Dermis lymphatic vessel endothelial cell (primary cell): ENCODE measurements around the gene KLK13. TPM values are rescaled to one million over a fixed set of nuclear protein-coding genes. Genes with fewer than 3 reads are reported as not detected.

Experiments used
- total RNA-seq: library from RNA; depleted of rRNA; stranded (reverse); fragments of >200 nt; gene quantifications from 2 replicates; pipeline ENCODE4 v1.2.1, GENCODE V29; 2014

KLK13 gene, protein sequence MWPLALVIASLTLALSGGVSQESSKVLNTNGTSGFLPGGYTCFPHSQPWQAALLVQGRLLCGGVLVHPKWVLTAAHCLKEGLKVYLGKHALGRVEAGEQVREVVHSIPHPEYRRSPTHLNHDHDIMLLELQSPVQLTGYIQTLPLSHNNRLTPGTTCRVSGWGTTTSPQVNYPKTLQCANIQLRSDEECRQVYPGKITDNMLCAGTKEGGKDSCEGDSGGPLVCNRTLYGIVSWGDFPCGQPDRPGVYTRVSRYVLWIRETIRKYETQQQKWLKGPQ
- total RNA-seq: not detected in 2 replicates

GRCh38 chr19:51064534-51065220, at the start of gene KLK13:
Gene KLK13 (minus strand): TSS chr19:51065092. CDS start chr19:51065067, 25 bp downstream.

GRCh38 chr19:51108066-51108804, 43.3 kb upstream of the KLK13 start, which contains the start of gene CTU1:
Gene CTU1 (minus strand): TSS chr19:51108409. CDS start chr19:51104569, 3,840 bp downstream.

GRCh38 chr19:51082611-51083010, 17.7 kb upstream of the KLK13 start, which contains the start of gene KLK14:
Gene KLK14 (minus strand): TSS chr19:51082887. CDS start chr19:51082614, 273 bp downstream.

DNA sequence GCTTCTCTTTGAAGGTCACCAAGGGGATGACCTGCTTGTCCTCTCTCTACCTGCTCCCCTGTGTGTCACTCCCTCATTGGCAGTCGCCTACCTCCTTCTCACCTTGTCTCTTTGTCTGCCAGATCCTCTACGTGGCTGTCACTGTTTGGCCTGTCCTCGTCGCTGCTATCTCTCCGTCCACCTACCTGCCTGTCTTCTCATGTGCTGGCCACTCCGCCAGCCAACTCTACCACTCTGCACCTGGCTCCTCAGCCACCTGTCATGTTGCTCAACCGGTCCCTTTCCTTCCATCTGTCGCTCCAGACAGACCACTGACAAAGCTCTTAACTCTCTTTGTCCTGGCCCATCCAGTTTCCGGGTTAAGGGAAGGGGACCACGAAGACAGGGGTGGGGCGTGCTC, 30.2 kb downstream of the KLK13 start, which contains the start of gene KLK12:
KLK12 (minus strand) TSS at position 299 of the 400 bp plus-strand sequence. CDS start 381 bp downstream, outside the sequence.

DNA sequence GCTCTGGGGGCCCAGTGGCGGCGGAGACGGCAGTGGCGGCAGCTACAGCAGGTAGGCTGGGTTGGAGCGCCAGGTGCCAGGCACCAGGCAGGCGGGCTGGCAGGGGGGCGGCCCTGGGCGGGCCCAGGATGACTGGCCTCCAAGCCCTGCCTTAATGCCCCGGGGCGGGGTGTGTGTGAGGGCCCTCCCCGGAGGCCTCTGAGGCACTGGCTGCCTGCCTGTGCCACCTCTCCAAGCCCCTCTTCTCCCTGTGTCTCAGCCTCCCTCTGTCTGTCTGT, 38.4 kb downstream of the KLK13 start, which contains the start of gene KLK11:
KLK11 (minus strand) TSS at position 63 of the 278 bp plus-strand sequence. CDS start 985 bp downstream, outside the sequence.

DNA sequence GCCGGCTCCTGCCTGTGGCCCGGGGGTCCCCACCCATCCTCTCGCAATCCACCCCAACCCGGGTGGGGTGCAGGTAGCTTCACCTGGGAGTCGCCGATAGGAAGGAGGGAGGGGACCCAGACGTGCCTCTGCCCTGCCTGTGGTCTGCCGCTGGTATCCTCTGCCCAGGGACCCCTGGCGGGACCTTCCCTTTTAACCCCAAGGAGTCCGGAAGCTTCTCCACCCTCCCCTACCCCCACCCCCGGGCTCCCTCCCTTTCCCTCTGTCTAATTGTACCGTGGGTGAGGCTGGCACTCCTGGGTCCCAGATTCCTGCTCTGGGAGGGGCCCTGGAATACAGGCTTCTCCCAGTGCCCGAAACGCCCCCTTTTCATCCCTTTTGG, 45.4 kb downstream of the KLK13 start, which contains the start of gene KLK10:
KLK10 (minus strand) TSS at position 166 of the 382 bp plus-strand sequence. CDS start 579 bp downstream, outside the sequence.

Other genes starting within 250 kb of the KLK13 start
- gene KLK1, start 241.3 kb downstream of the KLK13 start, total RNA-seq: not detected in 2 replicates
- not detected in 2 replicates for gene KLK15, start 231.5 kb downstream of the KLK13 start, total RNA-seq
- gene KLK3, start 210.2 kb downstream of the KLK13 start, total RNA-seq: not detected in 2 replicates
- gene KLK2, start 191.7 kb downstream of the KLK13 start, total RNA-seq: not detected in 2 replicates
- gene KLK4, start 153.7 kb downstream of the KLK13 start, total RNA-seq: not detected in 2 replicates
- gene KLK5, start 112.1 kb downstream of the KLK13 start, total RNA-seq: not detected in 2 replicates
- not detected in 2 replicates for gene KLK6, start 95.5 kb downstream of the KLK13 start, total RNA-seq
- gene KLK7, start 81.2 kb downstream of the KLK13 start, total RNA-seq: not detected in 2 replicates
- gene KLK8, start 63.5 kb downstream of the KLK13 start, total RNA-seq: not detected in 2 replicates
- not detected in 2 replicates for gene KLK10, start 45.4 kb downstream of the KLK13 start, total RNA-seq
- gene KLK11, start 38.5 kb downstream of the KLK13 start, total RNA-seq: not detected in 2 replicates
- not detected in 2 replicates for gene KLK12, start 30.1 kb downstream of the KLK13 start, total RNA-seq
- not detected in 2 replicates for gene KLK14, start 17.8 kb upstream of the KLK13 start, total RNA-seq
- gene CTU1, start 43.3 kb upstream of the KLK13 start, total RNA-seq: 3.7 and 5.0 TPM in 2 replicates
- gene SIGLEC9, start 59.8 kb upstream of the KLK13 start, total RNA-seq: 0.11 and 0.34 TPM in 2 replicates
- not detected in 2 replicates for gene SIGLEC7, start 77.2 kb upstream of the KLK13 start, total RNA-seq
- gene CD33, start 160.0 kb upstream of the KLK13 start, total RNA-seq: not detected in 2 replicates
- not detected in 2 replicates for gene SIGLECL1, start 186.0 kb upstream of the KLK13 start, total RNA-seq
- not detected in 2 replicates for gene IGLON5, start 246.6 kb upstream of the KLK13 start, total RNA-seq